ENCODE data around the gene PLEKHJ1.
"Not testable (repeated sequence)": the region's sequence is repeated elsewhere in the genome, so short reads cannot be mapped to it uniquely, and the experiment has no call there.

Gene PLEKHJ1

DNA sequence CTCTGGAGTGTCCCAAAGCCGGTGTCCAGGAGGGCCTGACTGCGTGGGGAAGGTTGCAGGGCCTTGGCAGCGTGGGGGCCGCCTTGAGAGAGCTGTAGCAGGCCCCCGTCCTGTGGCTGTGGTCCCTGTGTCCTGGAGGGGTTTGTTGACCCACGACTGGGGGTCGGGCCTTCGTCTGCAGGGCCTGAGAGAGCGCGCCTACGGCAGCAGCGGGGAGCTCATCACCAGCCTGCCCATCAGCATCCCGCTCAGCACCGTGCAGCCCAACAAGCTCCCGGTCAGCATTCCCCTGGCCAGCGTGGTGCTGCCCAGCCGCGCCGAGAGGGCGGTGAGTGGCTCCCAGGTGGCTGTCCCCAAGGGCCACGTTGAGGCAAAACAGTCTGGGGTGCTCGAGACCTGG, 18.5 kb downstream of the PLEKHJ1 start:
- no peak for DNase-seq

DNA sequence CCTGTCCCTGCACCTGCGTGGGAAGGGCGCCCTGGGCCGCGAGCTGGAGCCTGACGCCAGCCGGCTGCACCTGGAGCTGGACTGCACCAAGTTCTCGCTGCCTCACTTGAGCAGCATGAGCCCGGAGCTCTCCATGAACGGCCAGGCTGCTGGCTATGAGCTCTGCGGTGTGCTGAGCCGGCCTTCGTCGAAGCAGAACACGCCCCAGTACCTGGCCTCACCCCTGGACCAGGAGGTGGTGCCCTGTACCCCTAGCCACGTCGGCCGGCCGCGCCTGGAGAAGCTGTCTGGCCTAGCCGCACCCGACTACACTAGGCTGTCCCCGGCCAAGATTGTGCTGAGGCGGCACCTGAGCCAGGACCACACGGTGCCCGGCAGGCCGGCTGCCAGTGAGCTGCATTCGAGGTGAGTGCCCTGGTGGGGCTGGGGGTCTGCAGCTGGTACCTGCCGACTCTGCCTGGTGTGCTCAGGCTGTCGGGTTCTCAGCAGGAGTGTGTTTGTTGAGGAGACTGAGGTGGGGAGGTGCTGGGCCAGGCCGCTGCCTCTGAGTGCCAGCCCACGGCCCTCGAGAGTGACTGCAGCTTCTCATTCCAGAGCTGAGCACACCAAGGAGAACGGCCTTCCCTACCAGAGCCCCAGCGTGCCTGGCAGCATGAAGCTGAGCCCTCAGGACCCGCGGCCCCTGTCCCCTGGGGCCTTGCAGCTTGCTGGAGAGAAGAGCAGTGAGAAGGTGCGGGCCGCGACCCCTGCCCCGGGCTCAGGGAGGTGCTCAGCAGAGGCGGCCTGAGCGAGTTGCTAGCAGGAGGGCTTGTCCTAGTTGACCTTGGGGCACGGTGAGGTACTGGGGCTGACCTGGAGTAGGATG, 19.5 kb downstream of the PLEKHJ1 start:
- DNase-seq: no peak

DNA sequence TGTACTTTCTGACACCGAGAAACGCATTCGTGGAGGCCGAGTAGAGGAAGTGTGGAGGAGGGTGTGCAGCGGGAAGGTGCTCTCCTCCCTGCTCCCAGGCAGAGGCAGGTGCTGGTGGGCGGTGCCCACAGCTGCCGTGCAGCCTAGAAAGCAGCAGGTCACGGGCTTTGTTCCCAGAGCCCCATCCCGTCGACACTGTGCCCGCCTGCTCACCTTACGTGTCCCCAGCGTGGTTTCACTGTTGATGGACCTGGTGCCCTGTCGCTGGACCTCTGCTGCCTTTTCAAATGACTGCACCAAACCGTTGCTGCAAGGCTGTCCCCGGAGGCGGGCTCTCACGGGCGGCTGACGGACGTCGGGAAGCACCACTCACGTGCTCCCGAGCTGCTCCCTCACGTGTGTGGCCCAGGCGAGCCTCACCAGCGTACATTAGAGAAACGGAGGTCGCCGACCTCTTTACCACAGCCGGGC, 20.8 kb downstream of the PLEKHJ1 start:
- no peak for DNase-seq

DNA sequence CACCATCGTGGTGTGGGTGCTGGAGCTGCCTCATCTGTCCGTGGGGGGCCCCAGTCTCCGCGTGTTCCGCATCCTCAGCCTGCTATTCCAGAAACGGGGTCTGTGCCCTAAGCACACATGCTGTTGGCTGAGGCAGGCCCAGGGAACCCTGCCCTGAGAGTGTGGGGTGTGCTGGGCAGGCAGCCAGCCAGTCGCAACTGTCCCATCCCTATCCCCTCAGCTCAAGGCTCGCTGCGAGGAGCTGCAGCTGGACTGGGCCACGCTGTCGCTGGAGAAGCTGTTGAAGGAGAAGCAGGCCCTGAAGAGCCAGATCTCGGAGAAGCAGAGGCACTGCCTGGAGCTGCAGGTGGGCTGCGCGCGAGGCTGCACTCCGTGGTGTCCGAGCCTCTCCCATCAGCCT, 21.9 kb downstream of the PLEKHJ1 start:
- no peak for DNase-seq

DNA sequence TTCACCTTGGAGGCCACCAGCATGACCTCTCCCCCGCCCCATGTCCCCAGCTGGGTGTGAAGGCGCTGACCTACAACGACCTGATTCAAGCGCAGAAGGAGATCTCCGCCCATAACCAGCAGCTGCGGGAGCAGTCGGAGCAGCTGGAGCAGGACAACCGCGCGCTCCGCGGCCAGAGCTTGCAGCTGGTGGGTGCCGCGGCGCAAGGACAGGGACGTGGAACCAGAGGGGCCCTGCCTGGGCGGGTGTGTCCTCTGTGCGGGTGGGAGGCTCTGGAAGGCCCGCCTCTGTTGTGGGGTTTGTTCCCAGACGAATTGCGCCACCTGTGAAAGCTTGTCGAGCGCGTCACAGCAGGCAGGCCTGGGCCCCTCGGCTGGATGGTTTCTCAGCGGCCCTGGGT, 22.3 kb downstream of the PLEKHJ1 start:
- DNase-seq: no peak

DNA sequence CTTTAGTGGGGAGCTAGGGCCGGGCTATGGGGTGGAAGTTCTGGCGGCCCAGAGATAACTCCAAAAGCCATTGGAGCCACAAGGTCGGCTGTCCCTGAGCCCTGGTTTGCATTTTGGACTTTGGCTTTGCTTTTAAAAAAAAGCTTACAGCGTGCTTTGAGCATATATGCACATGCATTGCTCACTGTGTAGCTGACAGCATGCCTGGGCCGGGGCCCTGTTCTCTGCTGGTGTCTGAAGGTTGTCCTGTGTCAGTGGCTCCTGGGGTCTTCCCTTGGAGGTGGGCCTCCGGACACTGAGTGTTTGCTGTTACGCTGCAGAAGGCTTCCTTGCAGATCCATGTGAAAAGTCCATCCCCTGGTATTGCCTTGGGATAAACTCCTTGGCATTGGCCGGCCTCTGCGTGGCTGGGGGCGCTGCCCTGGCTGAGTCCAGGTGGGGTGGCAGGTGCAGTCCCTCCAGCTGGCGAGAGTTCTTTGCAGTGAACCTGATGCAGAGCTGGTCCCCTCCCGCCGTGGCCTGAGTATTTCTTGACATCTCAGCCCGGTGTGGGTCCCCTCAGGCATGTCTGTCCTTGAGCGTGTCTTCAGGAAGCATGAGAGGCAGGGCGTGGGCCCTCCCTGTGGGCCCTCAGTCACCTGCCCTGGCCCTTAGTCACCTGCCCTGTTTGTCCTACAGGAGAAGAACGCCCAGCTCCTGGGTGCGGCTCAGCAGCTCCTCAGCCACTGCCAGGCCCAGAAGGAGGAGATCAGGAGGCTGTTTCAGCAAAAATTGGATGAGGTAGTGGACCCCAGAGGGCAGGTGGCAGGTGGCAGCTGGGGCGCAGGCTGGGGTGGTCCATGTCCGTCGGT, 23.0 kb downstream of the PLEKHJ1 start:
- no peak for DNase-seq

DNA sequence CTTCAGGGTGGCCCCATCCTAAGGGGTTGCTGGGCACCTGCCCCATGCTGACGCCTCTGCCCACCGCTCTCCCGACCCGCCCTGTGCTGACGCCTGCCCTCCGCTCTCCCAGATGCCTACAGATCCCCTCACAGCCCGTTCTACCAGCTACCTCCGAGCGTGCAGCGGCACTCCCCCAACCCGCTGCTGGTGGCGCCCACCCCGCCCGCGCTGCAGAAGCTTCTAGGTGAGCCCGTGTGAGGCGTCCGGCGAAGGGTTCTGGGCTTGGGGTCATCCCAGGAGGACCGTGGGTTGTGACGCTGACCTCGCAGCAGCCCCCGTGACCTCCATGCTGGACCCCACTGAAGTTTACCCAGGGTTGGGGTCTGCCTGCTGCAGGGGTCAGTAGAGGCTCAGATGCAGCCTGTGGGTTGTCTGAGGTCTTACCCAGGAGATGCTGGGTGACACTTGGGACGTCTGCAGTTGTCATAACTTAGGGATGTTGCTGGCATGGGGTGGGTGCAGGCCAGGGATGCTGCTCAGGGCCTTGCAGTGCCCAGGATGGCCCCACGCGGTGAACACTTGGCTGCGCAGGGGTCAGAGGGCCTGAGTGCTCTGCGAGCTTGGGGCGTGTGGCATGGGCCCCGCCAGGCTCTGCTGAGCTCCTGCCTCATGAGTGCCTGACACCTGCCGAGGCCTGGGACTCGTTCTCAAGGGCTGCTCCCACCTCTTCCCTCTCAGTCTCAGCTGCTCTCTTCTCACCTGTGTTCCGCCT, 25.0 kb downstream of the PLEKHJ1 start:
- DNase-seq: no peak

DNA sequence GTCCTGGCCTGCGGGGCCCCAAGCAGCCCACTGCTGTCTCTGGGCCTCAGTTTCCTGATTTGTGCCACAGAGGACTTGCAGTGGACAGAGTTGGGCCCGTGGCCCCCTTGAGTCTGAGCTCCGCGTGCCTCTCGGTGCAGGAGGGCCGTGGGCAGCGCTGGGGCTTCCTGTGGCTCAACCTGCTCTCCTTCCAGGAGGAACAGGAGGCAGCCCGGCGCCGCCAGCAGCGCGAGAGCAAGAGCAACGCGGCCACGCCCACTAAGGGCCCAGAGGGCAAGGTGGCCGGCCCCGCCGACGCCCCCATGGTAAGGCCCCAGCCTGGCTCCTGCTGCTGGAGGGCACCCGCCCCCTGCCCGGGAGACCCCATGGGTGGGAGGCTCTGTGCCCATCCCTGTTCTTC, 25.9 kb downstream of the PLEKHJ1 start:
- DNase-seq: no peak

DNA sequence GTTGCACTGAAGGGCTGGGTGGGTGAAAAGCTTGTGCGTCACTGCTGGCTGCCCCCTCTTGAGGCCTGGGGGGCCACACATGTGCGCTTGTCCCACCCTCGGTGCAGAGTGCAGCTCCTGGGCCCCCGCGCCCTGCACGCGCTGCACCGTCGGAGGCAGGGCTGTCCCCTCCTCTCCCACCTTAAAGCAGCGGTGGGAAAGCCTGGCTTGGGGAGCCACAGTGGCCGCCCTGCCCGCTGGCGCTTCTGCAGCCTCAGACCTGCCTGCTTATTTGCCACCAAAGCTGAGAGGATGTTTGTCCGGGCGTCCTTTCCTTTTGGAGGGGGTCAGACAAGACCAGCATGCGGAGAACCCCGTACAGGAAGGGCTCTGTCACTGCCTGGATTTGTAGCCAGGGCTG, 26.7 kb downstream of the PLEKHJ1 start:
- DNase-seq: no peak

DNA sequence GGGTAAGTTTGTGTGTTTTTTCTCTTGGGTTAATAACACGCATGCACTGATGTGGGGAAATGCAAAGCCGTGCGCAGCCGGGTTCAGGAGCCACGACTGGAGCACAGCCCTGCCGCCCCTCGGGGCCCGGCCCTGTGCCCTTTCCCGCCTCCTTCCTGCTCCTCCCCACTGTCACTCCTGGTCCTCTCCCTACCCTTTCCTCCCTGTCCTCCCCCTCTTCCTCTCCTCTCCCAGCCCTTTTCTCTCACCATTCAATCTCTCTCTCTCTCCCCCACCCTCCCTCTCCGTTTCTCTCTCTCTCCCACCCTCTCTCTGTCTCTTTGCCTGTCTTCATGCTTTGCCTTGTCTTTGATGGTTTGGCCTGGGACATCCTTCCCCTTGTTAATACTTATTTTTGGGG, 27.2 kb downstream of the PLEKHJ1 start:
- DNase-seq: no peak

DNA sequence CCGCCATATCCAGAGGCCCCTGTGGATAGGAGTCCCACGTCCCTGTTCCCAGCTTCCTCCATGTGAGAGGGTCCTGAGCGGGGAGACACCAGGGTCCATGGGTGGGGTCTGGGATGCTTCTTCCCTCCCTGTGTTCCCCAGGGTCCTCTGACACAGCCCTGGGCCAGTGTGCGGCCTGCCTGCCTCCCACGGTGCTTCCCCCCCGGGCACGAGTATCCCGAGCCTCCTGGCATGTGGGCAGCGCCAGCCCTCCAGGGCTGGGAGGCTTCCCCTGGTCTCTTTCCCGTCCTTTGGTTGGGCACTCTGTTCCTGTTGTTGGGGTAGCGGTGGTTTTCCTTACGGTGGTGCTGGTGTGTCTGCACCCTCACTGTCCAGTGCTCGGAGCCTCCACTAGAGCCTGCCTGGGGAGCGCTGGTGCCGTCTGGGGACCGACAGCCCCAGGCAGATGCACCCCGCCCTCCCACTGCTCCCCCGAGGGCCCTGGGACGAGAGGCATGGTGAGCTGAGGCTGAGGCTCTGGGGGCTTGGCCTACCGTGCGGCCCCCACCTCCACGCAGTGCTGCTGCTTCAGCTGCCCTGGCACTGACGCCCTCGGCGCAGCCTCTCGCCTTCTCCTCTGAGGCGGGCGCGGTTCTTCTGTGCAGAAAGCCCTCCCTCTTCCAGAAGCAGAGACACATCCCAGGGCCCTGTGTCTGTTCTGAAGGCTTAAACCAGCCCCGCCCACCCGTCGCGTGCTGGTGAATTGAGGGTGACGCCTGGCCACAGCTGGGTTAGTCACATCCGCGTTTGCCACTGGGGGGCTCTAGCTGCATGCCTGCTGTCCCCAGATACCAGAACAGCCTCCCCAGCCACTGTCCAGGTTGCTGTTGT, 27.9 kb downstream of the PLEKHJ1 start:
- no peak for DNase-seq

DNA sequence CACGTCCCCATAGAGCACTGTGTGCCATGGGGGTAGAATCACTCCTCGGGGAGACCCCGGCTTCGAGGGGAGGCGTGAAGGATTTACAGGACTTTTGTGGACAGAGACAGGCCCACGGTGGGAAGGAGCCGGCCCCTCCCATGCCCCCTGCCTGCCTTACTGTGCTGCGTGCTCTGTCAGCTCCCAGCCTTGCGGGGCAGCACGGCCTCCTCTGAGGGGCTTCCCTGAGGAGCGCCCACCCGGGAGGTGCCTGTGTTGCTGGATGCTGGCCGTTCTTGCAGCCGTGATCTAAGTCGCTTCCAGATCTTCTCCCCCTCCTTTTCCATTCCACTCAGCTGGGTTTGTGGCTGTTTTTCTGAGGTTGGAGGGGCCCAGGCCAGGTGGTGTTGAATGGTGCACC, 29.1 kb downstream of the PLEKHJ1 start:
- no peak for DNase-seq

DNA sequence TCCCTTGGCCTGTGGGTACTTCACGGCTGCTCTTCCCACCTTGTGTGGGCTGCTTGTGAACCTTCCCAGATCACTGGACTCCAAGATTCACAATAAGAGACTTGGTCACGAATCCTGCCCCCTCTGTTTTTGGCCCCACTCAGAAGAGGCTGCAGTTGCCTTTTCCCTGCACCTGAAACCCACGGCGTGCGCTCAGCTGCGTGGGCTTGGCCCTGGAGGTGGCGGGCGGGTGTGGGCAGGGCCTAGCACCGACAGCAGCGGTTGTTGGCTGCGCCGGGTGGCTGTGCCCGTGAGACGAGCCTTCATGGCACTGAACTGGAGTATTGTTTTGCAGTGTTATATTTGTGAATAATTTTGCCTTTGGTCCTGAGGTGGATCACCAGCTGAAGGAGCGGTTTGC, 33.8 kb downstream of the PLEKHJ1 start:
- no peak for DNase-seq

DNA sequence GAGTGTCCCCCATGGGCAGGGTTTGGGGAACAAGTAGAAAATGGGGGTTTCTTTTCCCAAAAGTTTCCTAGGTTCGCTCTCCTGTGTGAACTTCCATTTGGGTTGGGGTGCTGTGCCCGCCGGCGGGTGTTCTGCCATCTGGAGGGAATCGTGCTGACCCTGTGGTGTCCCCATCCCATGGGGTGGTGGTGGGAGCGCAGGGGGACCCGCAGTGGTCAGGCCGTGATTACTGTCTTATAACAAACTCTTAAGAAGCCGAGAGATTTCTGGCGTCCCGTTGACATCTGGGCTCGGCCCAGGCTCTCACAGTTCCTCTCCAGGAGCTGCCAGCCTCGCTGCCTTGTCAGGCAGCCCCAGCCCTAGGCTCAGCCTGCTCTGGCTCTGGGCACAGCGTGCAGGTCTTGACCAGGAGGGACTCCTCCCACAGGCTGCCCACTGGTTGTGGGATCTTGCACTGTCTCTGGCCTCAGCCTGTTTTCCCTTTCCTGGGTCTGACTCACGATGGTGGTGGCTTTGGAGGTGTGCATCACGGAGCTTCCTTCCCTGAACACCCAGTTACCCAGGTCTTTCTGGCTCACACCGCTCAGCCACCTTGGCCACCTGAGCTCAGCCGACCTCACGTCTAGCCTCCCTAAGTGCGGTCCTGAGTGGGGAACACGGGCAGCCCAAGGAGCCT, 34.5 kb downstream of the PLEKHJ1 start:
- DNase-seq: no peak

DNA sequence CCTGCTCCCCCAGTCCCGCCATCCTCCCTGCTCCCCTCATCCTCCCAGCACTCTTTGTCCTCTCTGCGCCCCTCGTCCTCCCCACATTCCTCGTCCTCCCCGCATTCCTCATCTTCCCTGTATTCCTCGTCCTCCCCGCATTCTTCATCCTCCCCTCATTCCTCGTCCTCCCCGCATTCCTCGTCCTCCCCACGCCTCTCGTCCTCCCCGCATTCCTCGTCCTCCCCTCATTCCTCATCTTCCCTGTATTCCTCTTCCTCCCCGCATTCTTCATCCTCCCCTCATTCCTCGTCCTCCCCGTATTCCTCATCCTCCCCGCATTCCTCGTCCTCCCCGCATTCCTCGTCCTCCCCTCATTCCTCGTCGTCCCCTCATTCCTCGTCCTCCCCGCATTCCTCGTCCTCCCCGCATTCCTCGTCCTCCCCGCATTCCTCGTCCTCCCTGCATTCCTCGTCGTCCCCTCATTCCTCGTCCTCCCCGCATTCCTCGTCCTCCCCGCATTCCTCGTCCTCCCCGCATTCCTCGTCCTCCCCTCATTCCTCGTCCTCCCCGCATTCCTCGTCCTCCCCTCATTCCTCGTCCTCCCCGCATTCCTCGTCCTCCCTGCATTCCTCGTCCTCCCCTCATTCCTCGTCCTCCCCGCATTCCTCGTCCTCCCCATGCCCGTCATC, 35.4 kb downstream of the PLEKHJ1 start:
- DNase-seq: not testable (repeated sequence)

DNA sequence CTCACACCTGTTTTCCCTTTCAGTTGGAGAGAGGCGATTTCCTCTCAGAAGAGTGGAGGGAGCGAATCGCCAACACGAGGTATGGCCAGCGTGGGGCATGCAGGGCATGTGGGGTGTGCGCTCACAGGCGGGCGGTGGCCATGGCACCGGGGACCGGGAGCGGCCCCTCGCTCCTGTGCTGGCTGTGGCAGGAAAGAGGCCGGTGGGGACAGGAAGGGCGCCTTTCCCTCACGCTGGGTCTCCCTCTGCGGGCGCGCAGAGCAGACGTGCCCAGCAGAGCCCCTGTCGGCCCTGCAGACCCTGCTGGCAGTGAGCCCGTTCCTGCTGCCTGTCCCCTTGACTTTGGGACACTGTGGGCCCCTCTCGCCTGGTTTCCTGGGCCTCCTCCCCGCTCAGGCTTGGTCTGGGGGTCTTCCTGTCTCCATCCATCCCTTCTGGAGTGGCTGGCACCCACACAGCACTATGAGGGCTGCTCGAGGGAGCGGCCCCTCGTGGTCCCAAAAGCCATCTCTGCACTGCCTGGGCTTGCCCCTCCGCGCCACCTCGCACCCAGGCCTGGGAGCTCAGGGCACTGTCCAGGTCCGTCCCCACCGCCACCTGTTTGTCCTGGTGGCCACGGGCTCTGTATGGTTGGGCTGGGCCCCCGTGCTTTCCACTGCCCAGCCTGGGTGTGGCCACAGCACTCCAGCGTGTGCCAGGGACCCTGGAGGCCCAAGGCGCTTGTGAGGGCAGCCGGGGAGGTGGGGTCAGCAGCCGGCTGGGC, 36.1 kb downstream of the PLEKHJ1 start:
- no peak for DNase-seq

DNA sequence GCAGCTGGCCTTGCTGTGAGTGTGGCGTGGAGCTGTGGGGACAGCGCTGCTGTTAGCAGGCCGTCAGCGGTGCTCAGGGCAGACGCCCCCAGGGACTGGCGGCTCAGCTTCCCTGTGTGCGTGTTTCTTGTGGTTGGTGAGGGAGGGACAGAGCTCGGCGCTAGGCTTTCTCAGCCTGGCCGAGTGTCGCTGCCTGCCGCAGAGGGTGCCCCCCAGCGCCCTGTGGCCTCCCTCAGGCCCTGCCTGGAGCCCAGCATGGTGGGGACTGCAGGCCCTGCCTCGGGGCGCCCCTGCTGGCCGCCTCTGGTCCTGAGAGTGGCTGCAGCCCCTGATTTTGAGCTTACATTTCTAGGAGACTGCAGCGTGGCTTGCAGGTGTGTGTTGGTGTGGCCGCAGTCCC, 36.9 kb downstream of the PLEKHJ1 start:
- DNase-seq: no peak

DNA sequence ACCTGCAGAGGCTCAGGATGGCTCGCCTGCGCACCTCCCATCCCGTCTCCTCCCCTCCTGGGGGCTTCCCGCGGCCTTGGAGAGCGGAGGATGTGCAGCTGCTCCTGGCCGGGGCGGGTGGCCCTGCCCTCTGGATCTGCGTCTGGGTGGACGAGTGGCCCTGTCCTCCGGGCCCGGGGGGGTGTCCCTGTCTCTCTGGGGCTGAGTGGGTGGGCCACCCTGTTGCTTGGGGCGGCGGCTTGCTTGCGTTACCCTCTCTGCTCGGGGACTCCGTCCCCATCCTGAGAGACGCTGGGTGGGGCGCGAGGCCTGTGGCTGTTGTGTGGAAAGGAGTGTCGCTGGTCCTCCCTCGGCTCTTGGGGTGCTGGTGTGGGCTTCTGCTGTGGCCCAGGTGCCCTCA, 37.8 kb downstream of the PLEKHJ1 start:
- no peak for DNase-seq

DNA sequence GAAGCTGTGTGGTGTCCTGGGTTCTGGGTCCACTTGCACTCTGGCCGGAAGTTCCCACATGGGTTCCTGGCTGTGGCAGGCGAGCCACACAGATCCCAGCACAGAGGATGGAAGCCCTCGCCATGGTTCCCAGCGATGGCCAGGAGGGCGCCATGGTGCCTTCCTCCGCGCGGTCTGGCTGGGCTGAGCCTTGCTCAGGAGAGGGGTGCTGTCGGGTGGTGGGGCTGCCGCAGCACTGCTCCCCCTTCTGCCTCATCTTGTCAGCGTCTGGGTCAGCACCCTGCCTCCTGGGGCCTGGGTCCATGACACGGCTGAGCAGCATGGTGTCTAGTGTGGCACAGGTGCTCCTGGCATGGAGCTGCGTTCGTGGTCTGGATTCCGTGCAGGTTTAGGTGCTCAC, 38.9 kb downstream of the PLEKHJ1 start:
- no peak for DNase-seq

DNA sequence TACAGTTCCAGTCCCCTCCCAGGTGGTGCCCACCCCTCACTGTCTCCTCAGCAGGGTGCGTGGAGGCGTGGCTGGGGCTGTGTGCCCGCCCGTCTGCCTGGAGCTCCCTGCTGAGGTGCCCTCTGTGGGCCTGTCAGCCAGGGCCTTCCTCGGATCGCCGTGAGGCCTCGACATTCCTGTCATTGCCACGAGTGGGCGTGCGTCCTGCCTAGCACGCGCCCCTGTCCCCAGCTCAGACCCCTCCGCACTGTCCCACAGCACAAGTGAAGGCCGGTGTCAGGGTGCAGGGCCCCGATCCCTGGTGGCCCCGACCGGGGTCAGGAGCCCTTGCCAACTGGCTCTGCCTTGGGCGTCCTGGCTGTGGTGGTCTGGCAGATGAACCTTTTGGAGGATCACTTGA, 40.2 kb downstream of the PLEKHJ1 start:
- no peak for DNase-seq
